ENCODE data around the gene HS6ST3. TPM values are rescaled to one million over a fixed set of nuclear protein-coding genes. Genes with fewer than 3 reads are reported as not detected.

HS6ST3 gene
- total RNA-seq, 1 experiment from 2014 or later = 1.2 TPM

GRCh38 chr13:96621634-96622183, 531.8 kb downstream of the HS6ST3 start (continued):
- no peak for TF ChIP-seq PREB (CRISPR knock-in tag; IDR thresholded peaks at IDR 0.05; ENCODE audit: borderline replicate concordance)
- no peak for TF ChIP-seq ZNF532 (CRISPR knock-in tag; IDR thresholded peaks at IDR 0.05; ENCODE audit: borderline replicate concordance)
- no peak for TF ChIP-seq ZNF281 (CRISPR knock-in tag; IDR thresholded peaks at IDR 0.05)

GRCh38 chr13:96629331-96629730, 539.4 kb downstream of the HS6ST3 start:
- Mint-ChIP-seq H3K27ac (no peak overlapping the region), H3K36me3 (no peaks in the 10 kb centered on the region), H3K27me3 (ENCODE audit: low read depth) (no peaks in the 10 kb centered on the region), H3K4me1 (no peaks in the 10 kb centered on the region), H3K4me3 (no peak overlapping the region), H3K9me3 (no peaks in the 10 kb centered on the region)
- no peak for ATAC-seq
- ChIA-PET POLR2A (no interaction called here), CTCF (no interaction called here)
- DNase-seq (ENCODE audit: low spot score) = no peak
- no peak for TF ChIP-seq ELF4 (CRISPR knock-in tag; IDR thresholded peaks at IDR 0.05; ENCODE audit: low read depth)
- no peak for TF ChIP-seq ZNF232 (CRISPR knock-in tag; IDR thresholded peaks at IDR 0.05)
- no peak for TF ChIP-seq ZNF317 (CRISPR knock-in tag; IDR thresholded peaks at IDR 0.05; ENCODE audit: borderline replicate concordance, low read depth)
- no peak for TF ChIP-seq ZNF219 (CRISPR knock-in tag; IDR thresholded peaks at IDR 0.05; ENCODE audit: borderline replicate concordance)
- TF ChIP-seq CTCF (IDR thresholded peaks at IDR 0.05) = no peak
- TF ChIP-seq ATF1 (CRISPR knock-in tag; IDR thresholded peaks at IDR 0.05) = no peak
- TF ChIP-seq ARID4B (CRISPR knock-in tag; IDR thresholded peaks at IDR 0.05; ENCODE audit: borderline replicate concordance) = no peak
- TF ChIP-seq SMAD4 (CRISPR knock-in tag; IDR thresholded peaks at IDR 0.05) = no peak
- no peak for TF ChIP-seq AFF4 (CRISPR knock-in tag; IDR thresholded peaks at IDR 0.05; ENCODE audit: borderline replicate concordance)
- TF ChIP-seq ESRRA (CRISPR knock-in tag; IDR thresholded peaks at IDR 0.05; ENCODE audit: borderline replicate concordance) = no peak
- no peak for TF ChIP-seq GTF2I (CRISPR knock-in tag; conservative IDR thresholded peaks at IDR 0.05)
- no peak for TF ChIP-seq EMX1 (CRISPR knock-in tag; IDR thresholded peaks at IDR 0.05)

Measured in WTC11 (cell line).